ENCODE results near the gene MLPH.

The MLPH gene

GRCh38 chr2:237494066-237494465, 7.0 kb downstream of the MLPH start:
- TF ChIP-seq CTCF (IDR thresholded peaks at IDR 0.05; ENCODE audit: low read depth, low read length): no peak
- DNase-seq (ENCODE audit: extremely low read depth, low read depth): no peak

GRCh38 chr2:237495521-237496117, 8.6 kb downstream of the MLPH start:
- TF ChIP-seq CTCF (IDR thresholded peaks at IDR 0.05; ENCODE audit: low read depth, low read length): no peak
- DNase-seq (ENCODE audit: extremely low read depth, low read depth): no peak

- no peak for DNase-seq (ENCODE audit: extremely low read depth, low read depth)
- TF ChIP-seq CTCF (IDR thresholded peaks at IDR 0.05; ENCODE audit: low read depth, low read length): no peak
Observed at GRCh38 chr2:237496428-237496827, 9.4 kb downstream of the MLPH start.

GRCh38 chr2:237497009-237497837, 10.2 kb downstream of the MLPH start:
- DNase-seq (ENCODE audit: extremely low read depth, low read depth): peak; percentile 32
- no peak for TF ChIP-seq CTCF (IDR thresholded peaks at IDR 0.05; ENCODE audit: low read depth, low read length)

- no peak for TF ChIP-seq CTCF (IDR thresholded peaks at IDR 0.05; ENCODE audit: low read depth, low read length)
- peak; percentile 44 for DNase-seq (ENCODE audit: extremely low read depth, low read depth)
Observed at GRCh38 chr2:237497838-237498186, 10.8 kb downstream of the MLPH start.

GRCh38 chr2:237498341-237498740, 11.3 kb downstream of the MLPH start:
- no peak for TF ChIP-seq CTCF (IDR thresholded peaks at IDR 0.05; ENCODE audit: low read depth, low read length)
- no peak for DNase-seq (ENCODE audit: extremely low read depth, low read depth)

- no peak for TF ChIP-seq CTCF (IDR thresholded peaks at IDR 0.05; ENCODE audit: low read depth, low read length)
- peak; percentile 63 for DNase-seq (ENCODE audit: extremely low read depth, low read depth)
Observed at GRCh38 chr2:237500681-237501424, 13.8 kb downstream of the MLPH start.

Measured in AG09319 (cell line).